ENCODE results near the gene ATXN7L1.

ATXN7L1 gene

GRCh38 chr7:105649727-105650381 lies 226.5 kb downstream of the ATXN7L1 start:
- no peak for DNase-seq (ENCODE audit: low read depth in 2 of 2)

DNA sequence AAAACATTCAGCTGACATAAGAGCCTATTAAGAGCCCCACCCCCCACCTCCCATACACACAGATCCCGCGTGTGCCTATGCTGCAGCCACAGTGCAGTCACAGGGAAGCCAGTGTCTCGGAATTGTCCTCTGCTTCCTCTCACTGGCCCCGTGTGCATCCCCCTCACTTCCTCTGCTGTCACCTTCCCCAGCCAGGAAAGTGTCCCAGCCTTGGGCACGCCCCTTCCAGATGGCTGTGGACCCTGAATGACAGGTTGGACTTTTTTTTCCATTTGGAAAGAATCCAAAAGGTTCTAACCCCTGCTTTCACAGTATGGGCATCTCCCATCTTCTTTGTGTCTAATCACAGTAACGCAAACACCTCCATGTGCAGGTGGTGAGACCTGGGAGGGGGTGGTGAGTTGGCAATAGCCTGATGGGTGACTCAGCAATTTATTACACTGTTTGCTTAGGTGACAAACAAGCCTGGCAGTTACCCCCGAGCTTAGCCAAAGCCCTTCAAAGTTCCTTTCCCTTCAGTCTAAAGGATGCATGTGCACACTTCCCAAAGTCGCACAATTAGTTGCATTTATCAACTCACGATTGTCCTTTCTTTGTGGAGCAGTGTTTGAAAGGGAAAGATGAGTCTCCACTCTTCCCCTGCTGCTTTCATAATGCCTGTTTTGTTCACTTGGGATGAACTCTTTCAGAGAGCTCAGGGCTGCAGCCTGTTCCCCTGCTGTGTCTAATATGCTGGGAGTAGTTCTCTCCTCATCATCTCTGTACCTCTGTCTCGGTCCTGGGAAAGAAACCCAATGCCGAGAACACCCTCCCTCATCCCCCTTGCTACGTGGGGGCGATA lies 227.6 kb downstream of the ATXN7L1 start:
- DNase-seq (ENCODE audit: low read depth in 2 of 2): no peak

DNA sequence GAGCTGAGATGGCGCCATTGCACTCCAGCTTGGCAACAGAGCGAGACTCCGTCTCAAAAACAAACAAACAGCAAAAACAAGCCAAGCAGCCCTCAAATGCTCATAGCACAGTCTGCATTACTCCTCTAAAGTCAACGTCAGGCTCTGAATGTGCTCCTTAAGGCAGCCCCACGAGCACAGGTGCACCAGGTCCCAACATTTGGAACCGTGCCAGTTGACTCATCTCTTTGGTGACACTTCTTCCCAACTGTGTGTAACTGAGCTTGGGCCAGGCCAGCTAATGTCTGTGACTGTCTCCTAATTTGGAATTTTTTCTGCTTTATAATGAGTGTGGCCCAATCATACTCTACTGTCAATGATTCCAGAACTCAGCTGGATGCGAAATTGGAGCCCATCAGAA lies 228.8 kb downstream of the ATXN7L1 start:
- DNase-seq (ENCODE audit: low read depth in 2 of 2): no peak

DNA sequence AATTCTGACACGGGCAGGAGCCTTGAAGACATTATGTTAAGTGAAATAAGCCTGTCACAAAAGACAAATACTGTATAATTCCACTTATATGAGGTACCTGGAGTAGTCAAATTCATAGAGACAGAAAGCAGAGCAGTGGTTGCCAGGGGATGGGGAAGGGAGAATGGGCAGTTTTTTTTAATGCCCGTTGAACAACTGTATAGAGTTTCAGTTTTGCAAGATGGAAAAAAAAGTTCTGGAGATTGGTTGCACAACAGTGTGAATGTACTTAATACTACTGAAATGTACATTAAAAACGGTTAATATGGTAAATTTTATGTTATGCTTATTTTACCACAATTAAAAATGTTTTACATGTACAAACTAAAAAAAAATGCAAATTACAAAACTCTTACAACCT lies 231.5 kb downstream of the ATXN7L1 start:
- DNase-seq (ENCODE audit: low read depth in 2 of 2): no peak

- DNase-seq (ENCODE audit: low read depth in 2 of 2): no peak
Observed at GRCh38 chr7:105643851-105644250, 232.5 kb downstream of the ATXN7L1 start.

DNA sequence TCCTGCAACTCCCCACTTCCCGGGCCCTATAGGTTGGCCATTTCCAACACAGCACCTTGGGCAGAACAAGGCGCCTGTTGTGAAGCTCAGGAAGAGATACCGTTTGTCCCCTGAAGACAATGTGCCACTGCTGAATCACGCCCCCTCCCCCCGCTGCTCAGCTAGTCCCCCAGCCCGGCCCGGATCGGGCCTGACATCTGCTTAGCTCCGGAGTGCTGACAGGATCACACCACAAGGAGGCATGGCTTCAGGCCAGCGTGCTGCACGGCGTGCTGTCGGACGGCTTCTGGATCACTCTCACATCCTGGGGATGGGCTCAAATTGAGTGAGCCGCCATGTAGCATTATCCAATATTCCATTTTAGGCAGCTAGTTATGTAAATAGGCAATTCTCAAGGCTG lies 233.0 kb downstream of the ATXN7L1 start:
- no peak for DNase-seq (ENCODE audit: low read depth in 2 of 2)

DNA sequence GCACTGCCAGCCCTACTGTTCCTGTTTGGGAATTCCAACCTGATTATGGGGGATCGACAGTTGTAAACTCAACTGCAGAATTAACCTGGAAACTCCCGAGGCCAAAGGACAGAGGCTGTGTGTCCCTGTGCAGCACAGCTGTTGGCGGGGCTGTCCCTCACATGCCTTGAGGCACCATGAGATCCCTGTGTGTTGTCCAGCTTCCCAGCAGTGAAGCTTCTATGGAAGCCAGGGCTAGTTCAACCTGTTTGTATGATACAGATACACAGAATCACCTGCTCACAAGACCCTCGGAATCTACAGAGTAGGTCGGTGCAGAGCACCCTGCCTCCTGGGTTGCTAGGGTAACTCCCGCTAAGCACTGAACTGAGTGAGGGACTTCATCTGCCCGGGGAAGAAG lies 234.1 kb downstream of the ATXN7L1 start:
- DNase-seq (ENCODE audit: low read depth in 2 of 2): no peak

DNA sequence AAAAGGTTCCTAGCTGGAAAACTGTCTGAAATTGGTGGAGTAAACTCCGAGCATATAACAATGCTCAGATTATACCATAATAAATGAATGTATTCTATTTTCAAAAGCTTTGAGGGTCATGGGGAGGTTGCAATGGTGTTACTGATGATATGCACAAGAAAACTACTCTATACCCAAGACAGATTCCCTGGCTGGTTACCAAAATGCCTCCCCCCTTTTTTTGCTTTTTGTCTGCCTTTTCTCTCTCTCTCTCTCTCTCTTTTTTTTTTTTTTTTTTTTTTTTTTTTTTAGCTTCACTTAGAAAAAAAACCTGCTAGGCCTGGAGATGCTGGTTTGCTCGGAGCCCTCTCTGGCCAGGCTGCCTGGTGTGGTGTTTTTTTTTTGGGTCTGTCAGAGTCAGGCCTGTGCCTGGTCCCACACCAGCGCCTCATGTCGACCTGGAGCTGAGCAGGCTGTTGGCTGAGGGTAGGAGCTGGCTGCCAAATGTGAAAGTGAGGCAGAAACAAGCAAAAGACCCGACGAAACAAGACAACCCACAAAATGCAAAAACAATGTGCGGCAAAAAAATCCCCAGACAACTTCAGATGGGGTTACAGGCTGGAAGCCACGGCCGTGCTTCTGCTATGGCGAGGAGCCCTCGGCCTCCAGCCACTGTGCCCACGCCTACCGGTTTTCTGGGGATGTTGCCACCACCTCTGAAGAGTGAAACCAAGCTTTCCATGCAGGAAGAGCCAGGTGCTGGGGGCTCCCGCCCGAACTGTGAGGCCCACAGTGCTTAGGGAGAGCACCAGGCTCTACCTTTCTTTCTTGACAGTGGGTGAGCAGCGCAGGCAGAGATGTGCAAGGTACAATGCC lies 235.2 kb downstream of the ATXN7L1 start:
- no peak for DNase-seq (ENCODE audit: low read depth in 2 of 2)

DNA sequence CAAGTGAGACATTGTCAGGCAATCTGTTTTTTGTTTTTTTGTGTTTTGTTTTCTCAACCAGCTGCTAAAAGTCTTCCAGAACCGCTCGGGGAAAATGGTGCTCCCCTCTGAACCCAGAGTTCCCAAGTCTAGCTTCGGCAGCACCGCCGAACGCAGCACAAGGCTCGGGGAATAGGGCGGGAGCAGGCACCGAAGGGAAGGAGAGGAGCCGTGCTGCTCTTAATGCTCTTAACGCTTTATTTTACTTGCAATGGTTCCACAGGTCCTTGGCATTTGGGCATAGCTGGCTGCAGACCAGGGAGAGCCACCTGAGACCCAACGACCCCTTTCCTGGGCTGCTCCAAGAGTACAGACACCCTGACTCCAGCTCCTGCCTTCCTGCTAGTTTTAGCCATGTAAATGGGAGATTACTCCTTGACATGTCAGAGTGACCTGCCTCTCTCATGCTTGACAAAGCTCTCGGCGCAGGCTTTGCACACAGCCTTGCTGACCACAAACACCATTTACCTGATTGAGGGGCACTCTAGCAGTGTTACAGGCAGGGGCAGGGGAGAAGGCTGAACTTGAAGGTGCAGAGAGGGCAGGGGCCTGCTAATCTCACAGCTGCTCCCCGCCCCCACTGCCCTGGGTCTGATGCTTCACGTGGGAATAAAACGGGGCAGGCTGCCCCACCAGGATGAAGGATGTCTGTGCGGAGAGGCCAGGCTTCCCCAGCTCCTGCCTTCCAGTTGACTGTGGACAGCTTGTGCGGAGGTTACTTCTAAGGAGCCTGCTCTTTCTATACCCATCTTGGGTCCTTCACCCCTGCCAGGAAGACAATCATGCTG lies 236.5 kb downstream of the ATXN7L1 start:
- no peak for DNase-seq (ENCODE audit: low read depth in 2 of 2)

GRCh38 chr7:105638902-105639495 lies 237.4 kb downstream of the ATXN7L1 start:
- no peak for DNase-seq (ENCODE audit: low read depth in 2 of 2)

DNA sequence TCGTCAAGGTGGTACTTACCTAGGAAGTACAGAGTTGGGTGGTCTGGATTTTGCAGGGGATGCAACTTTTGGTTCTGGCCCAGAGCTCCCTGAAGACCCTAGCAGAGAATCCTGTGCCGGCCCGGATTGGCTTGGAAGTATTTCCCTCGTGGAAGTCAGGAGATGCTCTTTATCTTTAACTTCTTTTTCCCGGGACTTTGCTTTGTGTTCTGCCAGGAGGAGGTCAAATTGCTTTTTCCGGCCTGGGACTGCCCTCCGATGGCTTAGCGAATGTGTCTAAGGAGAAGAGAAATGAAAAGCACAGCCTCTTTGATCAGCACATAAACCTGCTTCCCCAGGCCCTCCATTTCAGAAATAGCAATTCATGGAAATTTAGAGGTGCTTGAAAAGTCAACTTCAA lies 238.1 kb downstream of the ATXN7L1 start:
- no peak for DNase-seq (ENCODE audit: low read depth in 2 of 2)

DNA sequence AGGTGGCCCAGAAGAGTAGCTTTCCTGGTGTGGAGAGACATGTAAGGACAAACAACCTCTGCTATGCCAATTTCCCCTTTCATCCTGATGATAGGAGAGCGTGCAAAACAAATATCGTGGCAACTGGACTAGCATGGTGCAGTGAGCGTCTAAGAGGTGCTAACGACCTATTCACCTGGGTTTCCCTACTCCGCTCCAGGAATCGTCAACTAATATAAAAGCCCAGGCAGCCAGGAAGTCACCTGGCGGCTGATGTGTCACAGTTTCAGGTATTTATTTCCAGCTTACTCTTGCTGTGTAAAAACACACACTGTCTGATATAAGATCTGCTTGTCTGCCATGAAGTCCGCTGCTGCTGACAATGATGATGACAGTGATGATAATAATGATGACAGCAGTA lies 238.6 kb downstream of the ATXN7L1 start:
- DNase-seq (ENCODE audit: low read depth in 2 of 2): no peak

- DNase-seq (ENCODE audit: low read depth in 2 of 2): no peak
Observed at GRCh38 chr7:105636982-105637381, 239.4 kb downstream of the ATXN7L1 start.

GRCh38 chr7:105635197-105635596 lies 241.2 kb downstream of the ATXN7L1 start:
- DNase-seq (ENCODE audit: low read depth in 2 of 2): no peak

DNA sequence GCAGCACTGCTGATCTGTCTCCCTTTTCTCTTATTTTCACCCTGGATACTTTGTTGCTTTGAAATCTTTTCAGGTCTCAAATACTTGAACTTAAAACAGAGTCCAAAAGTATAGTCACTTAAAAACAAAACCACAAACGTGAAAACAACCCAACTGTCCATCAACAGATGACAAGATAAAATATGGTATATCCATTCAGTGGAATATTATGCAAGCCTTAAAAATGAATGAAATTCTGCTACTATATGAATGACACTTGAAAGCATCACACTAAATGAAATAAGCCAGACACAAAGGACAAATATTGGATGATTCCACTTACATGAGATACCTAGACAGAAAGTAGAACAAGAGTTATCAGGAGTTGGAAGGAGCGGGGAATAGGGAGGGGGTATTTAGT lies 250.4 kb downstream of the ATXN7L1 start:
- DNase-seq (ENCODE audit: low read depth in 2 of 2): no peak

DNA sequence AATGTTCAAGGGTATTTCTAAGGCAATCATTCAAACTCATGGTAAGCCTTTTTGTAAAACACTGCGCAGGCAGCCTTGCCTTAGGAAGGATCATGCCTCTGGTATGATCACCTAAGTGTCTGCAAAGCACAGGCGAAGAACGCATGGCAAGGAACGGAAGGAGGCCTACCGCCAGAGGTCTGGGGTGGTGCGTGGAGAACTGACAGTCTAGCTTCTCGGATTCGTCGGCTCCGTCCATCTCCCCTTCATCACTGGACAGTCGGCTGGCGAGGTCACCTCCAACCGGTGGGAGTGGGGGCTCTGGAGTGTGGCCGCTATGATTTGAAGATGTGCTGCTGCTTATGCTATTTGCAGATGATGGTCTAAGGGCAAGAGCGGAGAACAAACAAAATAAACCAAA lies 252.5 kb downstream of the ATXN7L1 start:
- DNase-seq (ENCODE audit: low read depth in 2 of 2): no peak

DNA sequence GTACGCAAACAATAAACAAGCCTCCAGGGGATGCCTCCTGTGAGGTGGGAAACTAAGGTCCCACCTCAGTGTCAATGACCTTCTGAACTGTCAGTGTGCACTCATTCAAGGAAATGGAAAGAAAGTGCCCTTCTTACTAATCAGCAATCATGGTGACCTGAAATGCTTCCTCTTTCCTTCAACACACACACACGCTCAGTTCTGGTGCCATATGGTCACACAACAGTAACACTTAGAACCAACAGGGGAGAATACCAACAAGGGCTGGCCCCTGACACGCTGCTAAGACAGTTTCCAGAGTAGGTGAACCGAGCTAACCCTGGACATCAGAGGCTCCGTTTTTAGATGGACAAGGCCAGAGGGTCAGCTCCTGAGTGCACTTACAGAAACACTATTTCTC lies 253.0 kb downstream of the ATXN7L1 start:
- no peak for DNase-seq (ENCODE audit: low read depth in 2 of 2)

DNA sequence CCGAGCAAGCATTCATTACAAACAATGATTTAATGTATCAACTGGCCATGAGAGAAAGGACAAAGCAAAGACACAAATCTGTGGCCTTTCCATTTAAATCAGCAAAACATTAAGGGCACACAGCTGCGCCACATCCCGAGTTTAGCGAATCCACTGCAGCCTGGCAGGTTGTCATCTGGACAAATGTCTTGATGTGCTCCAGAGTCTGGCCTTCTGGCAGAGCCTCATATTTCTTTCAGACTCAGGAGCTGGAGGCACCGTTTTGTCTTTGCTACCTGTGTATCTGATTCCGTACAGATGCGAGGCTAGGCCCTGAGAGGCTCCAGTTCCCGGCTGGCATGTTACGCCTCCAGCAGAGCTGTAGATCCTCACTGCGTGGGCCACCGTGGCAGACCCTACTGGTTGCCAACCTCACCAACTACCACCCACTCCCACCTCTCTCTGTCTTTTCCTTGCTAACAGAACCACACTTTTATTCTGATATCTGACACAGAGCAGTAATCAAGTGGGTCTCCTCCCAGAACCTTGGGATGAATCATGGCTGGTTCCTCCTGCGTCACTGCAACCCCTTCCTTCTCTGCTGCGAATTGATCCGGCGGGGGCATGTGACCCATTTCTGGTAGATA lies 254.2 kb downstream of the ATXN7L1 start:
- no peak for DNase-seq (ENCODE audit: low read depth in 2 of 2)

GRCh38 chr7:105621617-105622016 lies 254.8 kb downstream of the ATXN7L1 start:
- no peak for DNase-seq (ENCODE audit: low read depth in 2 of 2)

- no peak for DNase-seq (ENCODE audit: low read depth in 2 of 2)
Observed at GRCh38 chr7:105621176-105621575, 255.2 kb downstream of the ATXN7L1 start.

DNA sequence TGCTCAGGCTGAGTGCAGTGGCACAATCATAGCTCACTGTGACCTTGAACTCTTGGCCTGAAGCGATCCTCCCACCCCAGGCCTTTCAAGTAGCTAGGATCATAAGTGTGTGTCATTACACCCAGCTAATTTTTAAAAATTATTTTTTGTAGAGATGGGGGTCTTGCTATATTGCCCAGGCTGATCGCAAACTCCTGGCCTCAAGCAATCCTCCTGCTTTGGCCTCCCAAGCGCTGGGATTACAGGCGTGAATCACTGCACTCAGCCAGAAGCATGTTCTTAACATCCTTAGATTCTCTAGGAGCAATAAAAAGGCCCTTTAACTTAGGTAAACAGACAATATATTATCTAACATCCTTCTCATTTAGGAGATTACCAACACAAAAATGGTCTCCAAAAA lies 256.8 kb downstream of the ATXN7L1 start:
- no peak for DNase-seq (ENCODE audit: low read depth in 2 of 2)

All from stimulated activated CD4-positive, alpha-beta T cell treated with anti-CD3 and anti-CD28 coated beads, Interleukin-1b, Interleukin-23, amount 100 ng/mL, for 4 hours (primary cell).